ENCODE measurements around the gene ADGRG6.

Gene ADGRG6

DNA sequence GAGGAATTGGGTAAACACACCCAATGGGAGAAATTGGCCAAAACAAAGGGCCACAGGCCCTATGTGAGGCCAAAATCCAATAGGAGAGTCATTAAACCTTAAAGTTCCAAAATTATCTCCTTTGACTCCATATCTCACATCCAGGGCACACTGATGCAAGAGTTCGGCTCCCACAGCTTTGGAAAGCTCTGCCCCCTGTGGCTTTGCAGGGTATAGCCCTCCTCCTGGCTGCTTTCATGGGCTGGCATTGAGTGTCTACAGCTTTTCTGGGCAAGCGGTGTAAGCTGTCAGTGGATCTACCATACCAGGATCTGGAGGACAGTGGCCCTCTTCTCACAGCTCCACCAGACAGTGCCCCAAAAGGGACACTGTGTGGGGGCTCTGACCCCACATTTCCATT, 160.5 kb downstream of the ADGRG6 start:
- no peaks in the 10 kb centered on the region for H3K9me2 ChIP-seq (replicated peaks; ENCODE audit: insufficient read depth, low read length)
- H3K4me2 ChIP-seq (ENCODE audit: low read depth, low read length) = no peak overlapping the region
- no peaks in the 10 kb centered on the region for H3K27me3 ChIP-seq (replicated peaks; ENCODE audit: insufficient read depth, low read length)
- H3K9me3 ChIP-seq (replicated peaks; ENCODE audit: insufficient read depth, low read length) = no peaks in the 10 kb centered on the region
- no peak overlapping the region for H3K4me3 ChIP-seq (ENCODE audit: low read length)
- no peak overlapping the region for H3K9ac ChIP-seq (ENCODE audit: low read length)
- H3K36me3 ChIP-seq (replicated peaks; ENCODE audit: insufficient read depth, low read length) = no peaks in the 10 kb centered on the region
- H3K4me1 ChIP-seq (ENCODE audit: low read length) = no peaks in the 10 kb centered on the region
- no peaks in the 10 kb centered on the region for H3K79me2 ChIP-seq (ENCODE audit: low read length)
- no peaks in the 10 kb centered on the region for H3F3A ChIP-seq (ENCODE audit: insufficient read depth, low read length)
- TF ChIP-seq EZH2phosphoT487 (IDR thresholded peaks at IDR 0.05; ENCODE audit: low read length) (no peak), EZH2 (optimal IDR thresholded peaks at IDR 0.05; ENCODE audit: low read depth, low read length) (no peak)
- TF ChIP-seq, protein P1, sequence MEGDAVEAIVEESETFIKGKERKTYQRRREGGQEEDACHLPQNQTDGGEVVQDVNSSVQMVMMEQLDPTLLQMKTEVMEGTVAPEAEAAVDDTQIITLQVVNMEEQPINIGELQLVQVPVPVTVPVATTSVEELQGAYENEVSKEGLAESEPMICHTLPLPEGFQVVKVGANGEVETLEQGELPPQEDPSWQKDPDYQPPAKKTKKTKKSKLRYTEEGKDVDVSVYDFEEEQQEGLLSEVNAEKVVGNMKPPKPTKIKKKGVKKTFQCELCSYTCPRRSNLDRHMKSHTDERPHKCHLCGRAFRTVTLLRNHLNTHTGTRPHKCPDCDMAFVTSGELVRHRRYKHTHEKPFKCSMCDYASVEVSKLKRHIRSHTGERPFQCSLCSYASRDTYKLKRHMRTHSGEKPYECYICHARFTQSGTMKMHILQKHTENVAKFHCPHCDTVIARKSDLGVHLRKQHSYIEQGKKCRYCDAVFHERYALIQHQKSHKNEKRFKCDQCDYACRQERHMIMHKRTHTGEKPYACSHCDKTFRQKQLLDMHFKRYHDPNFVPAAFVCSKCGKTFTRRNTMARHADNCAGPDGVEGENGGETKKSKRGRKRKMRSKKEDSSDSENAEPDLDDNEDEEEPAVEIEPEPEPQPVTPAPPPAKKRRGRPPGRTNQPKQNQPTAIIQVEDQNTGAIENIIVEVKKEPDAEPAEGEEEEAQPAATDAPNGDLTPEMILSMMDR (IDR thresholded peaks at IDR 0.05; ENCODE audit: low read length) = no peak
- no peaks in the 10 kb centered on the region for H4K20me1 ChIP-seq (ENCODE audit: insufficient read depth, low read length)
- H3K27ac ChIP-seq (ENCODE audit: low read length) = no peak overlapping the region
- no peak for DNase-seq
- H2AFZ ChIP-seq (ENCODE audit: low read length) = no peak overlapping the region

- Histone ChIP-seq H3K4me3 (ENCODE audit: low read length) (no peak overlapping the region), H3K9me2 (replicated peaks; ENCODE audit: insufficient read depth, low read length) (no peaks in the 10 kb centered on the region), H3K27ac (ENCODE audit: low read length) (no peak overlapping the region), H3K9me3 (replicated peaks; ENCODE audit: insufficient read depth, low read length) (no peaks in the 10 kb centered on the region), H2AFZ (ENCODE audit: low read length) (no peak overlapping the region), H3K4me2 (ENCODE audit: low read depth, low read length) (no peak overlapping the region), H3K9ac (ENCODE audit: low read length) (no peak overlapping the region), H3K4me1 (ENCODE audit: low read length) (no peaks in the 10 kb centered on the region), H3K27me3 (replicated peaks; ENCODE audit: insufficient read depth, low read length) (no peaks in the 10 kb centered on the region), H3F3A (ENCODE audit: insufficient read depth, low read length) (no peaks in the 10 kb centered on the region), H4K20me1 (ENCODE audit: insufficient read depth, low read length) (no peaks in the 10 kb centered on the region), H3K79me2 (ENCODE audit: low read length) (no peaks in the 10 kb centered on the region), H3K36me3 (replicated peaks; ENCODE audit: insufficient read depth, low read length) (no peaks in the 10 kb centered on the region)
- no peak for DNase-seq
- no peak for TF ChIP-seq EZH2phosphoT487 (IDR thresholded peaks at IDR 0.05; ENCODE audit: low read length)
- TF ChIP-seq, protein P1 (IDR thresholded peaks at IDR 0.05; ENCODE audit: low read length) = no peak
- TF ChIP-seq EZH2 (optimal IDR thresholded peaks at IDR 0.05; ENCODE audit: low read depth, low read length) = no peak
These were observed 162.2 kb downstream of the ADGRG6 start for GRCh38 chr6:142463988-142464387.

GRCh38 chr6:142469220-142469619, 167.4 kb downstream of the ADGRG6 start:
- no peak overlapping the region for H3K4me3 ChIP-seq (ENCODE audit: low read length)
- H3K4me1 ChIP-seq (ENCODE audit: low read length) = no peaks in the 10 kb centered on the region
- H3K9me3 ChIP-seq (replicated peaks; ENCODE audit: insufficient read depth, low read length) = no peaks in the 10 kb centered on the region
- H3K9ac ChIP-seq (ENCODE audit: low read length) = no peak overlapping the region
- H3K79me2 ChIP-seq (ENCODE audit: low read length) = no peaks in the 10 kb centered on the region
- TF ChIP-seq EZH2 (optimal IDR thresholded peaks at IDR 0.05; ENCODE audit: low read depth, low read length) (no peak), EZH2phosphoT487 (IDR thresholded peaks at IDR 0.05; ENCODE audit: low read length) (no peak)
- TF ChIP-seq, protein P1 (IDR thresholded peaks at IDR 0.05; ENCODE audit: low read length) = no peak
- no peaks in the 10 kb centered on the region for H3F3A ChIP-seq (ENCODE audit: insufficient read depth, low read length)
- H3K9me2 ChIP-seq (replicated peaks; ENCODE audit: insufficient read depth, low read length) = no peaks in the 10 kb centered on the region
- no peaks in the 10 kb centered on the region for H3K27me3 ChIP-seq (replicated peaks; ENCODE audit: insufficient read depth, low read length)
- no peaks in the 10 kb centered on the region for H4K20me1 ChIP-seq (ENCODE audit: insufficient read depth, low read length)
- no peak overlapping the region for H3K4me2 ChIP-seq (ENCODE audit: low read depth, low read length)
- DNase-seq = no peak
- no peak overlapping the region for H3K27ac ChIP-seq (ENCODE audit: low read length)
- no peak overlapping the region for H2AFZ ChIP-seq (ENCODE audit: low read length)
- H3K36me3 ChIP-seq (replicated peaks; ENCODE audit: insufficient read depth, low read length) = no peaks in the 10 kb centered on the region

Data from MM.1S (cell line).